Adipose tissue (tissue), 3 donors: ENCODE measurements around the gene STK33. TPM values are rescaled to one million over a fixed set of nuclear protein-coding genes. Genes with fewer than 3 reads are reported as not detected.

ENCODE experiments used
- H3K27ac ChIP-seq: one replicate; pipeline ENCODE4 v1.5.1; 2013; ENCODE audit warnings: low read depth, low read length
- WGBS, 3 donors: extraction: QIAGEN DNeasy Blood & Tissue Kit; methylation state at CpG; one replicate each; pipeline ENCODE4 v1.1.7; 2013; 5-methylcytosine and 5-hydroxymethylcytosine counted together
- polyA plus RNA-seq, 3 donors: library from polyadenylated mRNA; stranded (reverse); fragments of 200-250 nt; gene quantifications; one replicate each; pipeline ENCODE4 v1.2.3, GENCODE V29; 2013
- donor health status: healthy with polysubstance abuse.
- donor health status: Bipolar disorder and iron deficiency.
- donor health status: healthy.

The STK33 gene
- 1 to 10 TPM in 1 of 3 donors, under 1 TPM in 1, not detected in 1; 0.70 to 4.1 TPM for polyA plus RNA-seq

DNA sequence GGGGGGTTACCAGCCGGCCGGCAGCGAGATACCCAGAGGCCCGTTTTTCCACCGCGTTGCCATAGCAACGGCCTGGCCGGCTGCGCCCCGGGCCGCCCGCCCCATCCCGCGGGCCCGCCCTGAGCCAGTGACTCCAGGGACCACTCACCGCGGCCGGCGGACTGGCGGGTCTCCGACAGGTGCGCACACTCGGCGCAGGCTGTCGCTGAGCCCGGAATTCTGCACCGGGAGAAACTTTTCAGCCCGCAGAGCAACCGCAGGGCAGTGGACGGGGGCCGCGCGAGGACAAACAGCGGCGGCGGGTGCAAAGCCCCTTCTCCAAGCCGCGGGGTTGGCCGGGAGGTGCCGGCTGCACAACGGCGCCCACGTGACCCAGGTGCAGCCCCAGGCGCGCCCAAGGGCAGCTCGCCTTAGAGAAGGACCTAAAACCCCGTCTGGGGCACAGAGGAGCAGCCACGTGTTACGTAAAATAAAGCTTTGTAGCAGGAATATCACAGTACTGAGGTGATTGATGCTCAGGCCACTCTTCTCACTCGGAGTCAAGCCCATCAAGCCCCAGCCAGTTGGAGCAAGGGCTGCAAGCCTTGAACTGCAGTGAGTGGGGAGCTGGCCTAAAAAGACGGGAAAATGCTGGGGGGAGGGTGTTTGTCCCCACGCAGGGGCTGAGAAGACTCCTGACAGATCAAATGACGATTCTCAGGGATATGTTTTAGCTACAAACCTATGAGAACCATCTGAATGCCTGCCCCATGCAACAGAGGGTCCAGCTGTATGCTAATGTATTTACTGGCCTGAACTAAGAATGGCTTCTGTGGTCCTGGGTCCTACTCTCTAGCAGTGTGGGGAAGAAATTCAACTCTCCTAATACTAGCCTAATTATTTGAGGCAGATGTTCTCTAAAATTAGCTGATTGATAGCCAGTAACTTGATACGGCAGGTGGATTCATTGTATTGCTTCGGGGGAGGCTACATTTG is at the start of gene STK33:
STK33 (minus strand) TSS at position 294 of the 975 bp plus-strand sequence. CDS start 119,323 bp downstream, outside the sequence.
- no peak within 1 kb of the TSS for H3K27ac ChIP-seq
- WGBS, 3 donors = 5 to 6% (median 6%) methylated on average over 51 to 55 of the region's 55 CpGs

DNA sequence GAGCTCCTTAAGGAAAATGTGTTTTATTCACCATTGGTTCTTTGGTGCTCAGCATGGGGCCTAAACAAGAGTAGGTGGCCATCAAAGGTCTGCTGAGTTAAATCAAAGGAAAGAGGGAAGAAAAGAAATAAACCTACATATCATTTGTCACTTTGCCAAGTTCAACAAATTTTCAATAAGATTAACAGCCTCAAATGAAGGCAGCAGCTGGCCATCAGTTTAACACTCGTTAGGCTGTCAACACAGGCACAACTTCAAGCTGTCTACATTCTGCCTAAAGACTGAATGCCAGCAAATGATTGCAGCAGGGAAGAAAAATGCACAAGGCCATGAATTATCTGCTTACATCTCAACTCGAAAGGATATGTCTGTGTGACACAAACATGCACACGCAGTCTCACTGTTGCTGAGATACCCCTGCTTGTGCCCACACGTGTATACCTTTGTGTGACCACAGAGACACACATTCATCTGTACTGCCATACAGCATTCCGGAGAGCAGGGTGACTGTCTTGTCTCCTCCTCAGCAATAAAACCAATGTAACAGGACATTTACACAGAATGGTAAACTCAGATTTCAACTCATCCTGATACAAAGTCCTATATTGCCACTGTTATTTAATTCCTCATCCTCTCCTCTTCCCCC is 48.3 kb upstream of the STK33 start:
- 66 to 89% (median 84%) methylated on average over 5 of the region's 5 CpGs for WGBS, 3 donors
- no peak overlapping the region for H3K27ac ChIP-seq

DNA sequence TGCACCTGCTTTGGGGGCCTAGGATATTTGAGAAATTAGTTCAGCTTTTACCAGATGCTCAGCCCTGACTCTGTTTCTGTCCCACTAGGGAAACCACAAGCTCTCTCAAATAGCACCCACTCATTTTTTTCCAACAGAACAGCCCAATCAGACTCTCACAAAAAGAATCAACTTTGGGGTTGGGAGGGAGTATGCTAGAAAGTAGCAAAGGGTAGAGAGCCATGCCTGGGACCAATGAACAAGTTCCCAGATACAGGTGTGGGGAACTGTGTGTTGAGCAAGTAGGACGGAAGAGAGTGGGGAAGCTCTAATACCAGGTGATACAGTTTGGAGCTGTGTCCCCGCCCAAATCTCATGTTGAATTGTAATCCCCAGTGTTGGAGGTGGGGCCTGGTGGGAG is 47.3 kb upstream of the STK33 start:
- 89 to 96% (median 92%) methylated on average over 2 of the region's 2 CpGs for WGBS, 3 donors
- H3K27ac ChIP-seq = no peak overlapping the region

DNA sequence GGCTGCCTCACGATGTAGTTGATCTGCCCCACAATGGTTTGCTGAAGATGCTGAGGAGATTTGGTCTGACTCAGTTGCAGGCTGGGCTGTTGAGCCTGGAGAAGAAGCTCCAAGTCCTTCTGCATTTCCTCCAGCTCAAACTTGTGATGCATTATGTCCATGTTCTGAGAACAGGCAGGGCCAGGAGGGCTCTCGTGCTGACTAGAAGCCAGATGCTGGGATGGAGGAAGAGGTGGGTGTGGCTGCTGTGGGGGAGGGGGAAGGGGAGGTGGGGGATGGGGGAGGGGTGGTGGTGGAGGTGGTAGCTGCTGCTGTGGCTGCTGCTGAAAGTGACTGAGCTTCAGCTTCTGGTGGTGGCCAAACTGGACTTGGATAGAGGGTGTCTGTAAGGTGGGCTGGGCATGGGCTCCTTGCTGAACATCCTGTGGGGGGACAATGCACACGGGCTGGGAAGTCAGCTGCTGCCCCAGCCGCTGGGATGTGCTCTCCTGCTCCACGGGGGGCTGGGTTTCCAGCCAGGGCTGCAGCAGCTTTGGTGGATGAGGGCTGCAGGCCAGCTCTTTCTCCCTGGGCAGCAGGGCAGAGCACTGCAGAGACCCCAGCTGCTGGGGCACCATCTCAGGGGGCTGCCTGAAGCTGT is 46.4 kb upstream of the STK33 start:
- no peak overlapping the region for H3K27ac ChIP-seq
- 57 to 65% (median 61%) methylated on average over 5 of the region's 5 CpGs for WGBS, 3 donors

DNA sequence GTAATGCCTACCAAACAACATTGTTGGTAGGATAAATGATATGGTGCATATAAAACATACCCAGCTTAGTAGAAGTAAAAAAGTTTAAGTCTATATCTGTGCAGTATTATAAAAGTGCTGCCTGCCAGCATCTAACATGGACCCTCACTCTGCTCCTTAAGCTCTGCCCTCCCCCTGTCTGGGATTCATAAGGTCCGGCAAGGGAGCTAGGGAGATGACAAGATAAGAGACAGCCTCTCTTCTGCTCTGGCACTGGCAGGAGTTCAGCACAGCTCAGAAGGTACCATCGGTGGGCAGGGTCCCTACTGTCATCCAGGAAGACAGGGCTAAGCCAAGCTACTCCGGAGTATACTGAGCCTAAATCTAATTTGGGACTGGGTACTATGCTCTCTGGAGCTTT is 45.6 kb upstream of the STK33 start:
- 88 to 90% (median 89%) methylated on average over 3 of the region's 3 CpGs for WGBS, 3 donors
- no peak overlapping the region for H3K27ac ChIP-seq

DNA sequence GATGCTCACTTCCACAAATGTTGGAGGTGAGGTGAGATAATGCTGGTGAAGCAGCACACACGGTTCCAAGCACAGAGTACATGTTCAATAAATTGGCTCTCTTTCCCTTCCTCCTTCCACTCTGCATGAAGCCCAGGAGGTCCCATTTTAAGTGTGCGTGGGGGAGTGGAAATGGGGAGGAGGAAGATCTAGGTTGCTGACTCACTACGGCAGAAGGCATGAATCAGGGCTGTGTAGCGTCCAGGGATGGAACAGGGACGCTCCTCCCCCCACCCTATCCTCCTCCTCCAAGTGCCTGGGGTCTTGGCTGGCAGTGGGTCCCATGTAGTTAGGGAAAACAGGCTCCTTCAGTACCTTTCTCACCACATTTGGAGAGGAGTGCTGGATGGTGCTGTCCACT is 44.3 kb upstream of the STK33 start:
- WGBS, 3 donors = 88 to 98% (median 89%) methylated on average over 5 of the region's 5 CpGs
- H3K27ac ChIP-seq = no peak overlapping the region

DNA sequence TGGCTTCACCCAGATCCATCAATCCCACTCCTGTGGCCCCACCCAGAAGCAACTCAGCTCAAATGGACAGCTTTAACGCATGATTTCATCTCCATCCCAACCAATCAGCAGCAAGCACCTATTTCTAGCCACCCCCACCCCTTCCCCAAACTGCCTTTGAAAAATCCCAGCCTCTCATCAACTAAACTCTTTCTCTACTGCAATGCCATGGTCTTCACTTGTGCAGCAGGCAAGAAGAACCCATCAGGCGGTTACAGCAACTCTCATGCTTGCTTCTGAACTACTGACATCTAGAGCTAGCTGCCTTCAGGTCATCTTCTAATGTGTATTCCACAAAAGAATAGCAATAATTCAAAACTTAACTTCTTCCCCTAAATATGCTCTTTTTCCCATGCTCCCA is 42.1 kb upstream of the STK33 start:
- WGBS, 3 donors = 97 to 98% (median 98%) methylated on average over 2 of the region's 2 CpGs
- H3K27ac ChIP-seq = no peak overlapping the region

DNA sequence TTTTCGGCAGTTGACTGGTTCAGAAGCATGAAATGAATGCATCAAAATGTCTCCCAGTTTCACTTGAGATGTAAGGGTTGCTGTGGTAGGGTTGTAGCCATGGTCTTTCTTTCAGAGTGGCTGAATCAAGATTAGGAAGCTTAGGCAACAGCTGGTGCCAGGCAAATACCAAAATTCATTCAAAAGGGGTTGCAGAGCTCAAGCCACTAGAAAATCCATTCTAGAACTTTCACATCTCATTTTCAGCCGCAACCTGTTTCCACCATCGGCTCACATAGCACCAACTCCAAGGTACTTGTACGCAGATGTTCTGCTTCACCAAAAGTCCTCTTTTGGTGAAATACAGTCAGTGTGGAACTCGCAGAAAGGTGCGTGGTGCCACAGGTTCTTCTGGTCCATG is 40.5 kb upstream of the STK33 start:
- no peak overlapping the region for H3K27ac ChIP-seq
- WGBS, 3 donors = 94 to 96% (median 95%) methylated on average over 6 of the region's 6 CpGs

DNA sequence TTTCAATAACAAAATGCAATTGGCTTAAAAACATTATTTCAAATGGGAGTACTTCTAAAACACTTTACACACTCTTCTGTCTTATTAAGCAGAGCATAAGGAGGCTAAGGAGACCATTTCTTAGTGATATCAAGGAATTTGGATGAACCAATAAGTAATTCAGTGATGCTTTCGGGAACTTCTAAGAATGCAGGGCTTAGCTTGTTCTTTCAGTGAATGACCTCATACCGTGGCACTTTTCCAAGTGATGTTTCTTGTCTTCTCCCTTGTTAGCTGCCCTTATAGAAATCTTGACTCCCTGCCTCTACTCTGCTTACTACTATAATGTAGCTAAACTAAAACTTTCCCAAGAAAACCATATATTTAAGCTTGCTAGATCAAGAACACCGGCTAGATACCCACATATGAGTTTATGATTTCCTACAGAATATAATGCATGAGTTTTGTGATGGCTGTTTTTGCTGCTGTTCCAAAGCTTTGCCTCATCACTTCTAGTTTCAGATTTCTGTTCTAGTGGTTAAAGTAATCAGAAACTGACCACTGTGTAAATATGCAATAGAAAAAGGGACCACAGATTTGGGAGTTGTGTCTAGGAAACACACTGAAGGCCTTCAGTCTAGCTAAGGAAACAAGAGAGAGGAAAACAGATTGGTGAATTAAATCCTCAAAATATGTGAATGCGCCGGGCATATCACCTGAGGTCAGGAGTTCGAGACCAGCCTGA is 37.5 kb upstream of the STK33 start:
- WGBS, 3 donors = 76 to 83% (median 81%) methylated on average over 6 of the region's 6 CpGs
- H3K27ac ChIP-seq = no peak overlapping the region

DNA sequence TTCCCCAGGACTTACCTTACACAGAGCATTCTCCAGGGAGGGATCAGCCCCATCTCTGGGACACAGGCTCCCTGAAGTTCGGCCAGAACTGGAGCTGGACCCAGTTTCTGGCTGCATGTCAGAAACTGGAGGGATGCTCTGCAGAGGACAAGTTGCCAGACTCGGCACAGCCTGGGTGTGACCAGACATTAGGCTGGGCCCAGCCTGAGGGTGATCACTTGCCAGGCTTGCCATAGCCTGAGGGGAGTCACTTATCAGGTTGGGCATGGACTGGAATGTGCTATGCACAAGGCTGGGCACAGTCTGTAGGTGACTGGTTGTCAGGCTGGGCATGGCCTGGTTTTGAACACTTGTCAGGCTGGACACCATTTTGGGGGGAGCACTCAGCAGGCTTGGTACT is 30.7 kb upstream of the STK33 start:
- H3K27ac ChIP-seq = no peak overlapping the region
- WGBS, 3 donors = 85 to 89% (median 87%) methylated on average over 2 of the region's 2 CpGs

DNA sequence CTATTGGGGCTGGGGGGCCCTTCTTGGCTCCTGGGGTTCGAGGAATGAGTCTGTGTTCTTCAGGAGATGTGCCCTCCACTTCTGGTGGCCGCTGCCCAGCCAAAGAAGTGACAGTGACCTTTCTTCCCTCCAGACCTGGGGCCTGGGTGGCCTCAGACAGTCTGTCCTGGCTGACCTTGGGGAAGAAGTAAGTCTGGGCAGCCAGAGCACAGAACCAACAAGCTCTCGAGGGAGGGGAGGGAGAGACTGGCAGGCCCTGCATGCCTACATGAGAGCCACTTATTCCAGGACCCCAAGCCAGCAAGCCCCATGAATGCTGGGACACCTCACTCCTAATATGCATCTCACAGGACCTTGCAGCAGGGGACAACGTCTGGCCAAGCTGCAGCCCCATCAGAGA is 27.1 kb upstream of the STK33 start:
- H3K27ac ChIP-seq = no peak overlapping the region
- WGBS, 3 donors = 72 to 83% (median 82%) methylated on average over 4 of the region's 4 CpGs

DNA sequence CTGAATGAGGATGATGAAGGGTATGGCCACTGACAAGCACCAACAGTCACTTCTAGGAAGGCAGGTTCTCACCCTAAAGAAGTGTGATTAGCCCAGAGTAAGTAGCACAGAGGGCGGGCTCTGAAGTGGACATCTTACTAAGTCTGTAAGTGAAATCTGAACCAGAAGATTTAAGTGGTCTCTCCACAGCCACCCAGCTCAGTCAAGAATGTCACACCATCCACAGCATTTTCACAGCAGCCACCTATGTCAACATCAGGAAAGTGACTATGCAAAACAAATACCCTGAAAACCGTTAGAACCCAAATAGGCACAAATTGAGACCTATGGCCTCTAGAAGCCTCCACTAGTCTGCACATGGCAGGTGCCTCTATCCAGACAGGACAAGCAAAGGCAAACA is 23.0 kb upstream of the STK33 start:
- H3K27ac ChIP-seq = no peak overlapping the region
- 73 to 77% (median 76%) methylated on average over 2 of the region's 2 CpGs for WGBS, 3 donors

DNA sequence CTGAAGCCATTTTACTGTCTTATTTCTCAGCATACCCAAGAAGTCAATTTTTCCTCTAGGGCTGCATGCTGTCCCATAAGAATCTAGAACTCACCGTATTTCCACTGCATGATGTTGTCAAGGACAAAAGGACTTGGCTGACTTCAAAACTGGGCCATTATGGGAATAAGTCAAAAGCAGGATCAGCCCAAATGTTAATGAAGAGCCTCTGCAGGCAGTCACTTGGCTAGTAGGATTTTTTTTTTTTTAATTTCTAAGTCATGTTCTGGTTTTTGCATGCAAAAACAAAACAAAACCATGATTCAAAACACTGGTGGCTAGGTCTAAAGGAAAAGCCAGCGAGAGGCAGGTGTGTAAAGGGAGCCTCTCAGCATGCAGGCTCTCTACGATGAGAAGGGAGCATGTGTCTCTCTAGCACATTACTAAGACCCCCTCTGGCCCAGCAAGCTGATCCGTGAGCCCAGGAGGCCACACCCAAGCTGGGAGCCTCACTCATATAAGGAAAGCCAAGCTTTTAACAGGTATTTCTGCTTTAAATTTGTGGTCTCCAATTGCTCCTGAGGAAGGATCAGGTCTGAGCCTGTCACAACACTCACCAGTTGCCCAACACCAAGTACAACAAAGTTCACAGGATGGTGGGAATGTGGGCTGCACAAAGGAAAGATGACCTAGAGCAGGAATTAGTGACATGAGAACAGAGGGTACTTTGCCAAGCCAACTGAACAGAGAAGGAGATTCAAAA is 21.4 kb upstream of the STK33 start:
- 90 to 94% (median 92%) methylated on average over 4 of the region's 4 CpGs for WGBS, 3 donors
- no peak overlapping the region for H3K27ac ChIP-seq

DNA sequence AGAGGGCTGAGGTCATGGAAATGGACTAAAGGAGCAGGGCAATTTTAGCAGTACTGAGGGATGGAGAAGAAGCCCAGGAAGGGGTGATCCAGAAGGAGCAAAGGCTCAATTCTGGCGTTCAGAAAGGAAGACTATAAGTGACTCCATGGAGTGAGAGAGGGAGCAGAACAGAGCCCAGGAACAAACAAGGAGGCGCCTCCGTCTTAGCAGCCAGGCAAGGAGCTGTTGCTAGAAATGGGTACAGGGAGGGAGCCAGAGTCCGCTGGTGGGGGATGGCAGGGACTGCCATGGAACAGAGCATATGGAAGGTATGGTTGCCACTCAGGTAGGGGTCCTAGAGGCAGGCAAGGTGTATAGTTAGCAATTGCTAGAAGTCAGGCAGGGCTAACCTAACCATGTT is 20.5 kb upstream of the STK33 start:
- 91 to 96% (median 91%) methylated on average over 4 of the region's 4 CpGs for WGBS, 3 donors
- no peak overlapping the region for H3K27ac ChIP-seq

DNA sequence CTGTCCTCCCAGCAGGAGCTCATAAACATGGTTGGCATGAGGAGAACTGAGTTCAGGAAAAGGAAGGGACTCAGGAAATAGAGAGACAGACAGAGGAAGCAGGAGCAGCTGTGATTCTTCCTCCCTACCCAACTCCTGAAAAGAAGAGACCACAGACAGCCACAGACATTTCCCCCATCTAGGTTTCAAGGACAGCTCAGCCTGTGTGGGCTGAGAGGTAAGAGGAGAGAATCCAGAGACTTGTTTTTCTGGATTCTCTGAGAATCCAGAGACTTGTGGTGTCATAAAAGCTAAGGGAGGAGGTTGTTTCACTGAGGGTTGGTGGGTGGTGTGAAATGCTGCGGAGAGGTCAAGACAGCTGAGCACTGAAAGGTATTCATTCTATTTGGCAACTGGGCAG is 19.0 kb upstream of the STK33 start:
- WGBS, 3 donors = 72 to 89% (median 87%) methylated on average over 1 of the region's 1 CpG
- no peak overlapping the region for H3K27ac ChIP-seq

DNA sequence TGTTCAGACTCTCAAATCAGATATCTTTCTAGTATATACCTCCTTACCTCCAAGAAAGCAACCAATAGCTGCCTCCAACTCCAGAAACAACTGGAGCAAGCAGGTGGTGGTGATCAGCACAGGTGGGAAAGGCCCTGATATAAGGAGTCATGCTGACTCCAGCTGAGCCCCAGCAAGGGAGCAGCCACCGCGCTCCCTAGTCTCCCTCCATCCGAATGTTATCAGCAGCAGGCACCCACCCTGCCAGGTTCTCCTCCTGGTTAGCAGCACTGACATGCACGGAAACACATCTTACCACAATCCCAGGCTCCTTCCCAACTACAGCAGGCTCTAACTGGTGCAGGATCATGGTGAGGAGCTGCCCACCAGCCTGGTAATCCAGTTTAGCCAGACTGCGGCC is 18.5 kb upstream of the STK33 start:
- H3K27ac ChIP-seq = no peak overlapping the region
- WGBS, 3 donors = 85 to 93% (median 88%) methylated on average over 5 of the region's 5 CpGs

DNA sequence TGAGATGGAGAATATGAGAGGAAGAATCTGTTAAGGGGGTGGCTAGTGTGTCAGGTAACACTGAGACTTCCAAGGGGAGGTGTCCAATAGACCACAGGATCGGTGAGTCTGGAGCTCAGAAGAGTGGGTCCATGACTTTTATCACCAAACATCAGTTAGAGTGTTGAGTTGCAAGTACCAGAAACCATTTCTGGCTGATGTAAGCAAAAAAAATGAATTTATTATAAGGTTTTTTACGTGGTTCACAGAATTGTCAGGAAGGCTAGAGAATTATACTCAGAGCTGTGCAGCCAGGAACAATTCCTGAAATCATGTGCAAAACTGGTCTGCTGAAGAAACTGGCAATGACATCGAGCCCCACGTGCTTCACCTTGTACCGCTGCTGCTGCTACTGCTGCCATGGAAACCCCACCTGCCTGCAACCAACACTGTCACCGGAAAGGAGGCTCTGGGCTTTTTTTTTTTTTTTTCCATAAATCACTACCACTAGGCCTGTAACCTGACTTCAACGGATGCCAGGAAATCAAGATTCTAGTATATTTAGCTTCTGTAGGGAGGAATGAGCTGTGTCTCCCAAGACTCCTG is 16.6 kb upstream of the STK33 start:
- WGBS, 3 donors = 53 to 78% (median 54%) methylated on average over 7 of the region's 7 CpGs
- H3K27ac ChIP-seq = no peak overlapping the region

DNA sequence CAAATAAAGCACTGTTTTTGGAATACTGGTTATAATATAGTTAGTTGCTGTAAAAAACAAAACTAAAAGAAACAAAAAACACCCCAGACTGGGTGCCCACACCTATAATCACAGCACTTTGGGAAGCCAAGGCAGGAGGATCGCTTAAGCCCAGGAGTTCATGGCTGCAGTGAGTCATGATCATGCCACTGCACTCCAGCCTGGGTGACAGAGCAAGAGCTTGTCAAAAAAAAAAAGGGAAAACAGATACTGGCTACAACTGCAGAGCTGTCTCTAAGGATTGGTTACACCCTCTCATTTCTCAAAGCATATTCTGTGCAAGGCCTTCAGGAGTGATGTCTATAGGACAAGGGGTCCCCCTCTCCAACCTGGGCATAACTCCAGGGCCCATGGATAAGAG is 14.6 kb upstream of the STK33 start:
- H3K27ac ChIP-seq = no peak overlapping the region
- 74 to 88% (median 77%) methylated on average over 1 of the region's 1 CpG for WGBS, 3 donors
